Measurements from ENCODE around the gene CDK5. TPM values are rescaled to one million over a fixed set of nuclear protein-coding genes. Genes with fewer than 3 reads are reported as not detected.
A peak's percentile ranks its signal among the peaks of the same experiment; 100 is the strongest.
"Not testable (repeated sequence)": the region's sequence is repeated elsewhere in the genome, so short reads cannot be mapped to it uniquely, and the experiment has no call there.

Gene CDK5
- total and polyA plus RNA-seq, 9 of the 15 experiments (the other 6 are each of a cell fraction or from before 2014, with no cell fraction given) = 3.2 to 38.0 (median 27.5) TPM

DNA sequence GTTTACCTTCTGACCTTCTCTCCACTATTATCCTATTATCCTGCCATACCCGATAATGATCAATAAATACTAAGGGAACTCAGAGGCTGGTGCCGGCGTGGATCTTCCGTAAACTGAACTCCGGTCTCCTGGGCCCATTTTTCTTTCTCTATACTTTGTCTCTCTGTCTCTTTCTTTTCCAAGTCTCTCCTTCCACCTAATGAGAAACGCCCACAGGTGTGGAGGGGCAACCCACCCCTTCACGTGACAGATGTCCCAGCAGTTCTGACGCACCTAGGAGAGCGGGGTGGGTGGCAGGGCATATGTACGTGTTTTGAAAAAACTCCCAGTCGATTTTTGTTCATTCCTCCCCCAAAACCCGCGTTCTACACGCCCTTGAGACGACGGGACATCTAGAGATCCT lies 30.0 kb downstream of the CDK5 start (continued):
- TF ChIP-seq, protein P1, sequence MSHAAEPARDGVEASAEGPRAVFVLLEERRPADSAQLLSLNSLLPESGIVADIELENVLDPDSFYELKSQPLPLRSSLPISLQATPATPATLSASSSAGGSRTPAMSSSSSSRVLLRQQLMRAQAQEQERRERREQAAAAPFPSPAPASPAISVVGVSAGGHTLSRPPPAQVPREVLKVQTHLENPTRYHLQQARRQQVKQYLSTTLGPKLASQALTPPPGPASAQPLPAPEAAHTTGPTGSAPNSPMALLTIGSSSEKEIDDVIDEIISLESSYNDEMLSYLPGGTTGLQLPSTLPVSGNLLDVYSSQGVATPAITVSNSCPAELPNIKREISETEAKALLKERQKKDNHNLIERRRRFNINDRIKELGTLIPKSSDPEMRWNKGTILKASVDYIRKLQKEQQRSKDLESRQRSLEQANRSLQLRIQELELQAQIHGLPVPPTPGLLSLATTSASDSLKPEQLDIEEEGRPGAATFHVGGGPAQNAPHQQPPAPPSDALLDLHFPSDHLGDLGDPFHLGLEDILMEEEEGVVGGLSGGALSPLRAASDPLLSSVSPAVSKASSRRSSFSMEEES (CRISPR knock-in tag; IDR thresholded peaks at IDR 0.05) = 0 out of 2 replicates have a peak, but pooled peaks have one; percentile 7
- 0 out of 2 replicates have a peak, but pooled peaks have one; percentile 61 for TF ChIP-seq ZNF445 (CRISPR knock-in tag; IDR thresholded peaks at IDR 0.05; ENCODE audit: low read depth)
- 0 out of 2 replicates have a peak, but pooled peaks have one; percentile 6 for TF ChIP-seq ZNF24 (IDR thresholded peaks at IDR 0.05)
- TF ChIP-seq, protein P2, sequence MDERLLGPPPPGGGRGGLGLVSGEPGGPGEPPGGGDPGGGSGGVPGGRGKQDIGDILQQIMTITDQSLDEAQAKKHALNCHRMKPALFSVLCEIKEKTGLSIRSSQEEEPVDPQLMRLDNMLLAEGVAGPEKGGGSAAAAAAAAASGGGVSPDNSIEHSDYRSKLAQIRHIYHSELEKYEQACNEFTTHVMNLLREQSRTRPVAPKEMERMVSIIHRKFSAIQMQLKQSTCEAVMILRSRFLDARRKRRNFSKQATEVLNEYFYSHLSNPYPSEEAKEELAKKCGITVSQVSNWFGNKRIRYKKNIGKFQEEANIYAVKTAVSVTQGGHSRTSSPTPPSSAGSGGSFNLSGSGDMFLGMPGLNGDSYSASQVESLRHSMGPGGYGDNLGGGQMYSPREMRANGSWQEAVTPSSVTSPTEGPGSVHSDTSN (CRISPR knock-in tag; IDR thresholded peaks at IDR 0.05; ENCODE audit: low read depth) = 0 out of 2 replicates have a peak, but pooled peaks have one; percentile 13
- TF ChIP-seq, protein P2 (tag; conservative IDR thresholded peaks at IDR 0.05; ENCODE audit: low read depth) = not testable (repeated sequence)
- TF ChIP-seq KLF13 (tag; IDR thresholded peaks at IDR 0.05; ENCODE audit: borderline replicate concordance, low read depth) = peak; percentile 39; the same call in 1 of the 2 replicates
- TF ChIP-seq, protein P3, sequence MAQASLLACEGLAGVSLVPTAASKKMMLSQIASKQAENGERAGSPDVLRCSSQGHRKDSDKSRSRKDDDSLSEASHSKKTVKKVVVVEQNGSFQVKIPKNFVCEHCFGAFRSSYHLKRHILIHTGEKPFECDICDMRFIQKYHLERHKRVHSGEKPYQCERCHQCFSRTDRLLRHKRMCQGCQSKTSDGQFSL (CRISPR knock-in tag; IDR thresholded peaks at IDR 0.05) = peak; percentile 45; the same call in 1 of the 2 replicates
- TF ChIP-seq, protein P3 (tag; IDR thresholded peaks at IDR 0.05) = not testable (repeated sequence)
- peak; percentile 47; the same call in 1 of the 2 replicates for TF ChIP-seq ZNF311 (CRISPR knock-in tag; IDR thresholded peaks at IDR 0.05)
- TF ChIP-seq SOX6 (IDR thresholded peaks at IDR 0.05) = 0 out of 2 replicates have a peak, but pooled peaks have one; percentile 9
- TF ChIP-seq, protein P4, sequence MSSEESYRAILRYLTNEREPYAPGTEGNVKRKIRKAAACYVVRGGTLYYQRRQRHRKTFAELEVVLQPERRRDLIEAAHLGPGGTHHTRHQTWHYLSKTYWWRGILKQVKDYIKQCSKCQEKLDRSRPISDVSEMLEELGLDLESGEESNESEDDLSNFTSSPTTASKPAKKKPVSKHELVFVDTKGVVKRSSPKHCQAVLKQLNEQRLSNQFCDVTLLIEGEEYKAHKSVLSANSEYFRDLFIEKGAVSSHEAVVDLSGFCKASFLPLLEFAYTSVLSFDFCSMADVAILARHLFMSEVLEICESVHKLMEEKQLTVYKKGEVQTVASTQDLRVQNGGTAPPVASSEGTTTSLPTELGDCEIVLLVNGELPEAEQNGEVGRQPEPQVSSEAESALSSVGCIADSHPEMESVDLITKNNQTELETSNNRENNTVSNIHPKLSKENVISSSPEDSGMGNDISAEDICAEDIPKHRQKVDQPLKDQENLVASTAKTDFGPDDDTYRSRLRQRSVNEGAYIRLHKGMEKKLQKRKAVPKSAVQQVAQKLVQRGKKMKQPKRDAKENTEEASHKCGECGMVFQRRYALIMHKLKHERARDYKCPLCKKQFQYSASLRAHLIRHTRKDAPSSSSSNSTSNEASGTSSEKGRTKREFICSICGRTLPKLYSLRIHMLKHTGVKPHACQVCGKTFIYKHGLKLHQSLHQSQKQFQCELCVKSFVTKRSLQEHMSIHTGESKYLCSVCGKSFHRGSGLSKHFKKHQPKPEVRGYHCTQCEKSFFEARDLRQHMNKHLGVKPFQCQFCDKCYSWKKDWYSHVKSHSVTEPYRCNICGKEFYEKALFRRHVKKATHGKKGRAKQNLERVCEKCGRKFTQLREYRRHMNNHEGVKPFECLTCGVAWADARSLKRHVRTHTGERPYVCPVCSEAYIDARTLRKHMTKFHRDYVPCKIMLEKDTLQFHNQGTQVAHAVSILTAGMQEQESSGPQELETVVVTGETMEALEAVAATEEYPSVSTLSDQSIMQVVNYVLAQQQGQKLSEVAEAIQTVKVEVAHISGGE (CRISPR knock-in tag; IDR thresholded peaks at IDR 0.05) = 0 out of 6 replicates have a peak, but pooled peaks of 1 of the 3 experiments have one; percentile 6

All from K562 (cell line).